Stimulated activated effector memory CD8-positive, alpha-beta T cell treated with anti-CD3 and anti-CD28 coated beads, Interleukin-12 subunit alpha, Interleukin-12 subunit beta, amount 100 ng/mL, for 72 hours (primary cell): ENCODE measurements around the gene GPR17.

Source experiments
- ATAC-seq: fragments of 150-1000 bp; cut with Tn5 transposase; 2 replicates; pipeline ENCODE4 v1.10.0; 2021
- DNase-seq, 2 donors: peaks; one replicate each; pipeline ENCODE4 v3.0.0; 2021 to 2022; ENCODE audit warnings: low spot score in 2 of 2
- H3K27ac Mint-ChIP-seq: one replicate; pipeline ENCODE4 v1.8.0; 2022; ENCODE audit warnings: mild to moderate bottlenecking, mixed read lengths
- H3K36me3 Mint-ChIP-seq: one replicate; pipeline ENCODE4 v1.8.0; 2022; ENCODE audit warnings: mild to moderate bottlenecking, mixed read lengths
- H3K4me1 Mint-ChIP-seq: one replicate; pipeline ENCODE4 v1.8.0; 2022; ENCODE audit warnings: mixed read lengths
- H3K4me3 Mint-ChIP-seq: one replicate; pipeline ENCODE4 v1.8.0; 2022; ENCODE audit warnings: mild to moderate bottlenecking, mixed read lengths
- H3K9me3 Mint-ChIP-seq: one replicate; pipeline ENCODE4 v1.8.0; 2022; ENCODE audit warnings: mixed read lengths

The GPR17 gene

GRCh38 chr2:127609818-127610217 lies 36.1 kb upstream of the GPR17 start:
- H3K9me3 Mint-ChIP-seq, result peaks cover 8% of the 10 kb centered on the region
- no peak overlapping the region for H3K4me3 Mint-ChIP-seq
- DNase-seq, result no peak
- ATAC-seq, result no peak
- H3K27ac Mint-ChIP-seq, result no peak overlapping the region
- no peaks in the 10 kb centered on the region for H3K4me1 Mint-ChIP-seq
- H3K36me3 Mint-ChIP-seq, result no peaks in the 10 kb centered on the region

GRCh38 chr2:127610561-127610960 lies 35.4 kb upstream of the GPR17 start:
- no peak for ATAC-seq
- H3K4me3 Mint-ChIP-seq, result no peak overlapping the region
- peaks cover 8% of the 10 kb centered on the region for H3K9me3 Mint-ChIP-seq
- no peak for DNase-seq
- no peaks in the 10 kb centered on the region for H3K36me3 Mint-ChIP-seq
- H3K4me1 Mint-ChIP-seq, result no peaks in the 10 kb centered on the region
- no peak overlapping the region for H3K27ac Mint-ChIP-seq

GRCh38 chr2:127611076-127611925 lies 34.7 kb upstream of the GPR17 start:
- H3K4me3 Mint-ChIP-seq, result no peak overlapping the region
- ATAC-seq, result no peak

GRCh38 chr2:127612111-127612822 lies 33.7 kb upstream of the GPR17 start:
- Mint-ChIP-seq H3K27ac (no peak overlapping the region), H3K9me3 (peaks cover 8% of the 10 kb centered on the region), H3K4me3 (no peak overlapping the region), H3K4me1 (no peaks in the 10 kb centered on the region), H3K36me3 (no peaks in the 10 kb centered on the region)
- DNase-seq (no peak), ATAC-seq (no peak)

More at GRCh38 chr2:127611076-127611925, 34.7 kb upstream of the GPR17 start:
- DNase-seq, result no peak
- no peaks in the 10 kb centered on the region for H3K4me1 Mint-ChIP-seq
- H3K27ac Mint-ChIP-seq, result no peak overlapping the region
- H3K9me3 Mint-ChIP-seq, result peaks cover 8% of the 10 kb centered on the region
- no peaks in the 10 kb centered on the region for H3K36me3 Mint-ChIP-seq

GRCh38 chr2:127614246-127614645 lies 31.7 kb upstream of the GPR17 start:
- H3K27ac Mint-ChIP-seq, result no peak overlapping the region
- ATAC-seq, result no peak
- no peaks in the 10 kb centered on the region for H3K36me3 Mint-ChIP-seq
- no peak overlapping the region for H3K4me3 Mint-ChIP-seq
- no peak for DNase-seq
- peaks cover 8% of the 10 kb centered on the region for H3K9me3 Mint-ChIP-seq
- no peaks in the 10 kb centered on the region for H3K4me1 Mint-ChIP-seq

GRCh38 chr2:127614731-127615130 lies 31.2 kb upstream of the GPR17 start:
- ATAC-seq (no peak), DNase-seq (no peak)
- Mint-ChIP-seq H3K27ac (no peak overlapping the region), H3K4me3 (no peak overlapping the region), H3K9me3 (peaks cover 8% of the 10 kb centered on the region), H3K36me3 (no peaks in the 10 kb centered on the region), H3K4me1 (no peaks in the 10 kb centered on the region)

GRCh38 chr2:127615511-127616166 lies 30.3 kb upstream of the GPR17 start:
- ATAC-seq (no peak), DNase-seq (no peak)
- no peak overlapping the region for H3K4me3 Mint-ChIP-seq
- H3K36me3 Mint-ChIP-seq, result no peaks in the 10 kb centered on the region
- no peaks in the 10 kb centered on the region for H3K4me1 Mint-ChIP-seq
- H3K27ac Mint-ChIP-seq, result no peak overlapping the region
- H3K9me3 Mint-ChIP-seq, result peaks cover 8% of the 10 kb centered on the region

- no peaks in the 10 kb centered on the region for H3K9me3 Mint-ChIP-seq
- no peak for DNase-seq
- no peak for ATAC-seq
- no peaks in the 10 kb centered on the region for H3K4me1 Mint-ChIP-seq
- H3K36me3 Mint-ChIP-seq, result no peaks in the 10 kb centered on the region
- no peak overlapping the region for H3K27ac Mint-ChIP-seq
- H3K4me3 Mint-ChIP-seq, result no peak overlapping the region
Observed at GRCh38 chr2:127618551-127619202, 27.3 kb upstream of the GPR17 start.

- ATAC-seq (no peak), DNase-seq (no peak)
- H3K9me3 Mint-ChIP-seq, result no peaks in the 10 kb centered on the region
- no peak overlapping the region for H3K4me3 Mint-ChIP-seq
- H3K4me1 Mint-ChIP-seq, result no peaks in the 10 kb centered on the region
- no peaks in the 10 kb centered on the region for H3K36me3 Mint-ChIP-seq
- H3K27ac Mint-ChIP-seq, result no peak overlapping the region
Observed at GRCh38 chr2:127619203-127619590, 26.8 kb upstream of the GPR17 start.

GRCh38 chr2:127619877-127620705 lies 25.9 kb upstream of the GPR17 start:
- Mint-ChIP-seq H3K4me1 (no peaks in the 10 kb centered on the region), H3K9me3 (no peaks in the 10 kb centered on the region), H3K4me3 (no peak overlapping the region), H3K36me3 (no peaks in the 10 kb centered on the region), H3K27ac (no peak overlapping the region)
- ATAC-seq, result no peak
- no peak for DNase-seq

- no peaks in the 10 kb centered on the region for H3K9me3 Mint-ChIP-seq
- ATAC-seq, result no peak
- H3K27ac Mint-ChIP-seq, result no peak overlapping the region
- H3K36me3 Mint-ChIP-seq, result no peaks in the 10 kb centered on the region
- no peaks in the 10 kb centered on the region for H3K4me1 Mint-ChIP-seq
- H3K4me3 Mint-ChIP-seq, result no peak overlapping the region
- DNase-seq, result no peak
Observed at GRCh38 chr2:127620866-127621265, 25.1 kb upstream of the GPR17 start.

GRCh38 chr2:127621981-127622431 lies 23.9 kb upstream of the GPR17 start:
- Mint-ChIP-seq H3K9me3 (no peaks in the 10 kb centered on the region), H3K27ac (no peak overlapping the region), H3K36me3 (no peaks in the 10 kb centered on the region), H3K4me3 (no peak overlapping the region), H3K4me1 (no peaks in the 10 kb centered on the region)
- ATAC-seq (no peak), DNase-seq (no peak)

- no peaks in the 10 kb centered on the region for H3K4me1 Mint-ChIP-seq
- H3K27ac Mint-ChIP-seq, result no peak overlapping the region
- no peaks in the 10 kb centered on the region for H3K9me3 Mint-ChIP-seq
- no peaks in the 10 kb centered on the region for H3K36me3 Mint-ChIP-seq
- ATAC-seq, result no peak
- DNase-seq, result no peak
- no peak overlapping the region for H3K4me3 Mint-ChIP-seq
Observed at GRCh38 chr2:127622561-127623387, 23.2 kb upstream of the GPR17 start.
